Measurements from ENCODE around the gene PRLH.

Gene PRLH

DNA sequence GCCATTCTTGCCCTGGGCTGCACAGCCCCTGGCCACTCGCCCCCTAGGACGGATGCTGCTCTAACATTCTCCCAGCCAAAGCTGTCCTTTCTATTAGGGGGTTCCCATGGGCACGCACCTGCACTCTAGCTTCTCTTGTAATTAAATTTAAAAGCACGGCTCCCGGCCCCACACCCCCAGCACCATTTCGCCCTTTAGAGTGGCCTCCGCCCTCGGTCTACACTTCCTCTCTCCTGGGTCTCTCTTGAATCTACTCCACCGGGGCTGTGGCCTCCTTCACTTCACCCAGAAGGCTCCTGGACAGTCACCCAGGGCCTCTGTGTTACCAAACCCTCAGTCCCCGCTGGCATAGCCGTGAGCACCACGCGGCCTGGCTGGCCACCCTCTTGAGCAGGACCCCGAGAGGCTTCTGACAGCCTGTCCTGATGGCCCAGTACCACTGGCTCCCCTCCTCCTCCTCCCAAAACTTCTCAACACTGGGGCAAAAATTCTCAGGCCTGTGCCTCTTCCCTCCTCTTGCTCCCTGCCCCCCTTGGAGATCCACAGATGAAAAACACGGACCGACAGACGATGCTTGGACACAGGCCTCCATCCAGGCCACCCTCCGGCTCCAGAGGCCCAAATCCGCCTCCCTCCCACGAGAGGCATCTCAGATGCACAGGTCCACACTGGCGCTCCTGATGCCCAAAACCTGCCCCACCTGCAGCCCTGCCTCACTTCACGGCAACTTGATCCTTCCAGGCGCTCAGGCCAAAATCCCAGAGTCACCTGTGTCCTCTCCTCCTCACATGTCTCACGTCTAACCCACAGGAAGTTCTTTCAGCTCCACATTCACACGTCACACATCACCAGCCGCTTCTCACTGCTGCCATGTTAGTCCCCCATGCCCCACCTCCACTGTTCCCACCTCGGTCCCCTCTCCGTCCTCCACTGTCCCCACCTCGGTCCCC is 31.1 kb downstream of the PRLH start:
- H3K27ac ChIP-seq: no peak overlapping the region
- TF ChIP-seq, protein P1, sequence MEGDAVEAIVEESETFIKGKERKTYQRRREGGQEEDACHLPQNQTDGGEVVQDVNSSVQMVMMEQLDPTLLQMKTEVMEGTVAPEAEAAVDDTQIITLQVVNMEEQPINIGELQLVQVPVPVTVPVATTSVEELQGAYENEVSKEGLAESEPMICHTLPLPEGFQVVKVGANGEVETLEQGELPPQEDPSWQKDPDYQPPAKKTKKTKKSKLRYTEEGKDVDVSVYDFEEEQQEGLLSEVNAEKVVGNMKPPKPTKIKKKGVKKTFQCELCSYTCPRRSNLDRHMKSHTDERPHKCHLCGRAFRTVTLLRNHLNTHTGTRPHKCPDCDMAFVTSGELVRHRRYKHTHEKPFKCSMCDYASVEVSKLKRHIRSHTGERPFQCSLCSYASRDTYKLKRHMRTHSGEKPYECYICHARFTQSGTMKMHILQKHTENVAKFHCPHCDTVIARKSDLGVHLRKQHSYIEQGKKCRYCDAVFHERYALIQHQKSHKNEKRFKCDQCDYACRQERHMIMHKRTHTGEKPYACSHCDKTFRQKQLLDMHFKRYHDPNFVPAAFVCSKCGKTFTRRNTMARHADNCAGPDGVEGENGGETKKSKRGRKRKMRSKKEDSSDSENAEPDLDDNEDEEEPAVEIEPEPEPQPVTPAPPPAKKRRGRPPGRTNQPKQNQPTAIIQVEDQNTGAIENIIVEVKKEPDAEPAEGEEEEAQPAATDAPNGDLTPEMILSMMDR (conservative IDR thresholded peaks at IDR 0.05): no peak

DNA sequence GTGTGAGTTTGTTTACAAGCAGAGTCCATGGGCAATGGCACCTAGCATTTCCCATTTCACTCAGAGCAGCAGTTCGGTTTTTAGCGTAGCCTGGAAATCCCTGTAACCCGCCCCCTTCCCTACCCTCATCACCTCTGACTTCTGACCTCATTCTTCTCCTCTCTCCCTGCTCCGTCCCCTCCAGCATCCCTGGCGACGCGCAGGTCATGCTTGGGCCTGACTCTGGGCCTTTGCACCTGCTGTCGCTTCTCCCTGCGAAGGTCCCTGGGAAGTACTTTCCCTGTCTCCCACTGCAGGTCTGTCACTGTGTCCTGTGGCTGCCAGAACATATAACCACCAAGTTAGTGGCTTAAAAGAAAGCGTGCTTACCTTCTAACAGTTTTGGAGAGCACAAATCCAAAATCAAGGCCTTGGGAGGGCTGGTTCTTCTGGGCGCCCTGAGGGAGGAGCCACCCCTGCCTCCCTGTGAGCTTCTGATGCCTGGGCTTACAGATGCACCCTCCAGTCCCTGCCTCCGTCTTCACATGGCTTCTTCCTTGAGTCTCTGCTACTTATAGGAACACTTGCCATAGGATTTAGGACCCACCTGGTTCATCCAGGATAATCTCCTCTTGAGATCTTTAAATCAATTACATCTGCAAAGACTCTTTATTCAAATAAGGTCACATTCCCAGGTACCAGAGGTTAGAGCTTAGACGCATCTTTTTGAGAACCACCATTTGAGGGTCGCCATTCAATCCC is 32.3 kb downstream of the PRLH start:
- TF ChIP-seq, protein P1 (conservative IDR thresholded peaks at IDR 0.05): no peak
- H3K27ac ChIP-seq: no peak overlapping the region

DNA sequence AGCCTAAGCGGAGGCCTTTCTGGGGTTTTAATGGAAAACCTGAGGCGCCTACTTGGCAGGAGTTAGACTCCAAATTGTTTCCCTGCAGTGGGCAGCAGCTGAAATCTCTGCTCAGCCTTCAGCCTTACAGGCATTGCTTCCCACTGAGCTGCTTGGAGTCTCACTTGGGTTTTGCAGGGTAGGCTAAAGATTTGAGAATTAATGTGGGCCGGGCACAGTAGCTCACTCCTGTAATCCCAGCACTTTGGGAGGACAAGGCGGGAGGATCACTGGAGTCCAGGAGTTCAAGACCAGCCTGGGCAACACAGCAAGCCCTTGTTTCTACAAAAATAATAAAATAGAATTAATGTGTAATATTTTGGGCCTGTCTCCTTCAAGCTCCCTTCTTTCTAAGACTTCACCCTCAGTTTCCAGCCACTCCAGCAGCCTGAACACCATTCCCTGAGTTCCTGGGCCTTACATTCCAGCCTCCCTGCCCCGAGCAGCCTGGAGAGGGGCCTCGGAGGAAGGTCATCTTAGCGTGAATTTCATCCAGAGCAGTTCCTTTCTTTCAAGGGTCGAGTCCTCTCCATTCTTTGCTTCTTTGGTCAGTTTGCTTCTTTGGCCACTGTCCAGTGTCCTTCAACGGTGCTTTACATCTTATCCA is 33.2 kb downstream of the PRLH start:
- TF ChIP-seq, protein P1 (conservative IDR thresholded peaks at IDR 0.05): no peak

DNA sequence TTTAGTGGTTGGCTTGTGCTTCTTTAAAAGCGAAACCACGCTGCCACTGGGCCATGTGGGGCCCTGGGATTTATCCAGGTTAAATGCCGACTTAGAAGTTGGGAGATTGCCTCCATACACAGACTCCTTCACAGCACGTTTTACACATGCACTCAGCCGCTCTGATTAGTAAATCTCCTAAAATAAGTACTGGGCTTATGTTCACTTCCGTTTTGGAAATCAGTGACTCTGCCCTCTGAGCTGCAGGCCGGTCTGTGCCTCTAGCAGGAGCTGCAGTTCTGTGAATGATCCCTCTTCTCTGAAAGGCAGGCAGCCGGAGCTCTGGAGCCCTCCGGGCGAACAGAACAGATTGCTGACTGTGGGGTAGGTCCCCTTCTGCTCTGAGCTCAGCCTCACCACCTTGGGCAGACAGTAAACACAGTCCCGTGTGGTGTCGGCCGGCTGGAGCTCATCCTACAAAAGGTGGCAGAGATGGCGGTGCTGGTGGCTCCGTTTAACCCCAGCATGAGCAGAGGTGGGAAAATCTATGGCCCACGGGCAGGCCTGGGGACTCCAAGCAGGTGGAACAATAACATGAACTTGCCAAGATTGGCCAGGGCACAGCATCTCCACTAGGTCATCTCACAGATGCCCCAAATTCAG is 34.0 kb downstream of the PRLH start:
- TF ChIP-seq, protein P1 (conservative IDR thresholded peaks at IDR 0.05): no peak
- H3K27ac ChIP-seq: no peak overlapping the region

More for the DNA sequence above, 33.2 kb downstream of the PRLH start:
- no peak overlapping the region for H3K27ac ChIP-seq

DNA sequence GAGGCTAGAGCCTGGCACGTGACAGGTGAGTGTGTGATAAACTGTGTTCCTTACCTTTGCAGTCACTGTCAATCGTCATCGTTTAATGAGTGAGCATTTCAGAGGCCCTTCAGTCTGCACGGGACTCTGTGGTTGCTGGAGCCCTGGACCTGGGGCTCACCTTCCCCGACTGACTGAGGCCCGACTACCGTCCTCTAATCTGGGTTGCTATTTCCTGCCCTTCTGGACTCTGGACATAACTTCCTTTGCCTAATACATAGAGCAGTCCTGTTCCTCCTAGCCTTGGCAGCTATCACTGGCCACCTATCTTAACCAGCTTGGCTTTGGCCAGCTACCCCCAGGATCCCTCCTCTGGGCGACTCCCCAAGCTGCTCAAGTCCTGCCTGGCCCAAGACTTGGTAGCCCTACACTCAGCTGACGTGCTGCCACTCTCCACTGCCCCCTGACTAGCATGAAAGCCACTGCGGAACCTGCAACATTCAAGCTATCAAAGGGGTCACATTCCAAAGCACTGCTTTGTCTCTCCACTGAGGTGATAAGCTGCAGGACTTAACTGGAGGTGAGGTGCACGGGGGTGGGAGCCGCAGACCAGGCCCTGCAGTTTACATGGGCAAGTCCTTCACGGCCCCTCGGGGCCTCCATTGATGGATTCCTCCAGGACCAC is 35.2 kb downstream of the PRLH start:
- no peak overlapping the region for H3K27ac ChIP-seq
- TF ChIP-seq, protein P1 (conservative IDR thresholded peaks at IDR 0.05): no peak

DNA sequence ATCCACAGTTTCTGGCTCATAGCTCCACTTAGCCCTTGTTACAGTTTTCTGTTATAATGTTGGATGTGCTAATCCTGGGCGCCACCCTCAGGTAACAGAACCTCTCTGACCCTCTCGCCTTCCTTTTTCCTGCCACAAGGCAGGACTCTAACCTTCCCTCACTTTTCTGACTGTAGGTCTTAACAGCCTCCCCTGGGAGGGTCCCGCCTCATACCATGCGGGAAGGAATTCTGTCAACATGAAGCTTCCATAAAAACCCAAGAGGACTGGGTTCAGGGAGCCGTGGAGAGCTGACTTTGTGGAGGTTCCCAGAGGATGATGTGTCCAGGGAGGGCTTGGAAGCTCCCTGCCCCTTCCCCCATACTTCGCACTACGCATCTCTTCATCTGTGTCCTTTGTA is 36.0 kb downstream of the PRLH start:
- TF ChIP-seq, protein P1 (conservative IDR thresholded peaks at IDR 0.05): no peak

More for the DNA sequence above, 36.0 kb downstream of the PRLH start:
- H3K27ac ChIP-seq: no peak overlapping the region
